ENCODE results near the gene SYTL2.

SYTL2 gene

GRCh38 chr11:85726381-85726780 lies 84.6 kb downstream of the SYTL2 start:
- no peak for DNase-seq

- no peak for DNase-seq
Measured at GRCh38 chr11:85725510-85726258, 85.3 kb downstream of the SYTL2 start.

- DNase-seq: no peak
Measured at GRCh38 chr11:85724748-85725465, 86.0 kb downstream of the SYTL2 start.

- no peak for DNase-seq
Measured at GRCh38 chr11:85723088-85723487, 87.9 kb downstream of the SYTL2 start.

- DNase-seq: no peak
Measured at GRCh38 chr11:85721191-85721590, 89.8 kb downstream of the SYTL2 start.

GRCh38 chr11:85718991-85719807 lies 91.7 kb downstream of the SYTL2 start:
- DNase-seq: no peak

GRCh38 chr11:85718126-85718943 lies 92.6 kb downstream of the SYTL2 start:
- DNase-seq: no peak

GRCh38 chr11:85717429-85717828 lies 93.5 kb downstream of the SYTL2 start:
- no peak for DNase-seq

- DNase-seq: no peak
Measured at GRCh38 chr11:85712953-85713352, 98.0 kb downstream of the SYTL2 start.

GRCh38 chr11:85710917-85711316 lies 100.0 kb downstream of the SYTL2 start:
- no peak for DNase-seq

GRCh38 chr11:85709941-85710702 lies 100.8 kb downstream of the SYTL2 start:
- no peak for DNase-seq

- DNase-seq: no peak
Measured at GRCh38 chr11:85705800-85706199, 105.1 kb downstream of the SYTL2 start.

- no peak for DNase-seq
Measured at GRCh38 chr11:85704967-85705366, 106.0 kb downstream of the SYTL2 start.

GRCh38 chr11:85699957-85700741 lies 110.8 kb downstream of the SYTL2 start:
- no peak for DNase-seq

GRCh38 chr11:85698195-85698594 lies 112.7 kb downstream of the SYTL2 start:
- no peak for DNase-seq

GRCh38 chr11:85697747-85698146 lies 113.2 kb downstream of the SYTL2 start:
- no peak for DNase-seq

GRCh38 chr11:85695546-85695945 lies 115.4 kb downstream of the SYTL2 start:
- DNase-seq: no peak

- DNase-seq: no peak
Measured at GRCh38 chr11:85694385-85694980, 116.5 kb downstream of the SYTL2 start.

GRCh38 chr11:85685820-85686459 lies 125.0 kb downstream of the SYTL2 start, which contains the start of gene CCDC89:
CCDC89 (minus strand) TSS chr11:85686195; CDS start chr11:85686130, 65 bp downstream.
- no peak for DNase-seq
